Cardiac muscle cell (in vitro differentiated cells and primary cell): ENCODE data around the gene SIRT1. TPM values are rescaled to one million over a fixed set of nuclear protein-coding genes. Genes with fewer than 3 reads are reported as not detected.
"Not testable (repeated sequence)": the region's sequence is repeated elsewhere in the genome, so short reads cannot be mapped to it uniquely, and the experiment has no call there.

ENCODE experiments used
- DNase-seq, 2 donors: peaks; one replicate each; pipeline versions ENCODE4 v3.0.0 to v3.0.0-alpha.2; 2010 to 2017; ENCODE audit warnings: low read depth in 1 of 2, low spot score in 1 of 2
- H3K27ac ChIP-seq: fragments of 200-600 bp; sonication (generic); 2 replicates; pipeline ENCODE4 v1.5.1; 2016
- H3K27me3 ChIP-seq: fragments of 200-600 bp; sonication (generic); 2 replicates; pipeline ENCODE4 v1.6.0; 2016; ENCODE audit warnings: control low read depth
- H3K36me3 ChIP-seq: fragments of 200-600 bp; sonication (generic); 2 replicates; pipeline ENCODE4 v1.5.1; 2016; ENCODE audit warnings: control low read depth
- H3K4me1 ChIP-seq: fragments of 200-600 bp; sonication (generic); 2 replicates; pipeline ENCODE4 v1.8.1; 2017; ENCODE audit warnings: low read depth, mild to moderate bottlenecking, mixed run types
- H3K4me3 ChIP-seq: fragments of 200-600 bp; sonication (generic); 2 replicates; pipeline ENCODE4 v1.5.1; 2016; ENCODE audit warnings: mild to moderate bottlenecking
- H3K9me3 ChIP-seq: fragments of 200-600 bp; sonication (generic); 2 replicates; pipeline ENCODE4 v1.5.1; 2017; ENCODE audit warnings: low read depth, mild to moderate bottlenecking, control low read depth
- CTCF ChIP-seq: IDR thresholded peaks from 2 replicates; pipeline ENCODE4 v1.5.1; 2012; ENCODE audit warnings: low read depth, mild to moderate bottlenecking, low read length
- polyA plus RNA-seq: library from polyadenylated mRNA; unstranded; fragments of >200 nt; fragmentation: Nextera tagmentation; extraction: Ambion mirVana; gene quantifications from 2 replicates; pipeline ENCODE4 v1.2.1, GENCODE V29; 2016
- total RNA-seq: library from RNA; depleted of rRNA; stranded (reverse); fragments of >200 nt; gene quantifications from 2 replicates; pipeline ENCODE4 v1.2.3, GENCODE V29; 2016

SIRT1 gene
- total and polyA plus RNA-seq, 2 experiments from 2014 or later, result 17.4 to 19.5 TPM

- Histone ChIP-seq H3K36me3 (no peaks in the 10 kb centered on the region), H3K9me3 (no peaks in the 10 kb centered on the region), H3K27me3 (no peaks in the 10 kb centered on the region), H3K27ac (no peak overlapping the region), H3K4me3 (no peak overlapping the region), H3K4me1 (no peaks in the 10 kb centered on the region)
- TF ChIP-seq CTCF, result no peak
- no peak for DNase-seq
Observed at GRCh38 chr10:67864607-67865371, 19.7 kb upstream of the SIRT1 start.

GRCh38 chr10:67868132-67868531 lies 16.3 kb upstream of the SIRT1 start:
- no peak for TF ChIP-seq CTCF

GRCh38 chr10:67869996-67870395 lies 14.5 kb upstream of the SIRT1 start:
- no peaks in the 10 kb centered on the region for H3K4me1 ChIP-seq
- no peaks in the 10 kb centered on the region for H3K36me3 ChIP-seq
- no peaks in the 10 kb centered on the region for H3K9me3 ChIP-seq
- no peak for TF ChIP-seq CTCF
- H3K27ac ChIP-seq, result no peak overlapping the region
- H3K27me3 ChIP-seq, result no peaks in the 10 kb centered on the region
- no peak for DNase-seq
- H3K4me3 ChIP-seq, result no peak overlapping the region

More at GRCh38 chr10:67868132-67868531, 16.3 kb upstream of the SIRT1 start:
- H3K27me3 ChIP-seq, result no peaks in the 10 kb centered on the region
- DNase-seq, result no peak
- H3K27ac ChIP-seq, result no peak overlapping the region
- H3K36me3 ChIP-seq, result no peaks in the 10 kb centered on the region
- H3K4me3 ChIP-seq, result no peak overlapping the region
- H3K4me1 ChIP-seq, result no peaks in the 10 kb centered on the region
- H3K9me3 ChIP-seq, result no peaks in the 10 kb centered on the region

- no peaks in the 10 kb centered on the region for H3K27me3 ChIP-seq
- H3K4me3 ChIP-seq, result no peak overlapping the region
- H3K27ac ChIP-seq, result no peak overlapping the region
- no peaks in the 10 kb centered on the region for H3K4me1 ChIP-seq
- no peaks in the 10 kb centered on the region for H3K9me3 ChIP-seq
- H3K36me3 ChIP-seq, result no peaks in the 10 kb centered on the region
- TF ChIP-seq CTCF, result no peak
- no peak for DNase-seq
Observed at GRCh38 chr10:67875340-67876238, 8.9 kb upstream of the SIRT1 start.

- not testable (repeated sequence) for H3K9me3 ChIP-seq, DNase-seq, H3K27ac ChIP-seq, H3K27me3 ChIP-seq, H3K4me3 ChIP-seq, H3K36me3 ChIP-seq, H3K4me1 ChIP-seq
Observed at GRCh38 chr10:67877421-67877820, 7.0 kb upstream of the SIRT1 start.

- no peak overlapping the region for H3K4me3 ChIP-seq
- no peaks in the 10 kb centered on the region for H3K36me3 ChIP-seq
- H3K4me1 ChIP-seq, result no peaks in the 10 kb centered on the region
- no peaks in the 10 kb centered on the region for H3K27me3 ChIP-seq
- H3K27ac ChIP-seq, result no peak overlapping the region
- H3K9me3 ChIP-seq, result no peaks in the 10 kb centered on the region
- no peak for DNase-seq
- no peak for TF ChIP-seq CTCF
Observed at GRCh38 chr10:67878133-67878532, 6.3 kb upstream of the SIRT1 start.
